Measurements from ENCODE around the gene EYS.
"Not testable (repeated sequence)": the region's sequence is repeated elsewhere in the genome, so short reads cannot be mapped to it uniquely, and the experiment has no call there.

Gene EYS

GRCh38 chr6:63858691-63859090 lies 1848.3 kb downstream of the EYS start:
- ChIA-PET POLR2A (no interaction called here), CTCF (interaction anchor here (1.0 kb wide), 1 partner anchor 11 kb away, joined by 3 read pairs; no protein-coding TSS in a partner anchor)
- TF ChIP-seq, protein P1, sequence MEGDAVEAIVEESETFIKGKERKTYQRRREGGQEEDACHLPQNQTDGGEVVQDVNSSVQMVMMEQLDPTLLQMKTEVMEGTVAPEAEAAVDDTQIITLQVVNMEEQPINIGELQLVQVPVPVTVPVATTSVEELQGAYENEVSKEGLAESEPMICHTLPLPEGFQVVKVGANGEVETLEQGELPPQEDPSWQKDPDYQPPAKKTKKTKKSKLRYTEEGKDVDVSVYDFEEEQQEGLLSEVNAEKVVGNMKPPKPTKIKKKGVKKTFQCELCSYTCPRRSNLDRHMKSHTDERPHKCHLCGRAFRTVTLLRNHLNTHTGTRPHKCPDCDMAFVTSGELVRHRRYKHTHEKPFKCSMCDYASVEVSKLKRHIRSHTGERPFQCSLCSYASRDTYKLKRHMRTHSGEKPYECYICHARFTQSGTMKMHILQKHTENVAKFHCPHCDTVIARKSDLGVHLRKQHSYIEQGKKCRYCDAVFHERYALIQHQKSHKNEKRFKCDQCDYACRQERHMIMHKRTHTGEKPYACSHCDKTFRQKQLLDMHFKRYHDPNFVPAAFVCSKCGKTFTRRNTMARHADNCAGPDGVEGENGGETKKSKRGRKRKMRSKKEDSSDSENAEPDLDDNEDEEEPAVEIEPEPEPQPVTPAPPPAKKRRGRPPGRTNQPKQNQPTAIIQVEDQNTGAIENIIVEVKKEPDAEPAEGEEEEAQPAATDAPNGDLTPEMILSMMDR (IDR thresholded peaks at IDR 0.05; ENCODE audit: control extremely low read depth, extremely low read depth, low read depth, missing control alignments), result no peak
- no peak for DNase-seq (ENCODE audit: extremely low spot score)

- POLR2A ChIA-PET, result no interaction called here
- DNase-seq (ENCODE audit: extremely low spot score), result no peak
- TF ChIP-seq, protein P1 (IDR thresholded peaks at IDR 0.05; ENCODE audit: control extremely low read depth, extremely low read depth, low read depth, missing control alignments), result no peak
- CTCF ChIA-PET, result interaction anchor here (1.2 kb wide), 1 partner anchor 11 kb away, joined by 3 read pairs; no protein-coding TSS in a partner anchor
Measured at GRCh38 chr6:63856271-63856670, 1850.8 kb downstream of the EYS start.

GRCh38 chr6:63844287-63844686 lies 1862.7 kb downstream of the EYS start:
- TF ChIP-seq, protein P1 (IDR thresholded peaks at IDR 0.05; ENCODE audit: control extremely low read depth, extremely low read depth, low read depth, missing control alignments), result no peak
- no peak for DNase-seq (ENCODE audit: extremely low spot score)
- ChIA-PET CTCF (interaction anchor here (2.2 kb wide), 1 partner anchor 29 kb away, joined by 5 read pairs; no protein-coding TSS in a partner anchor), POLR2A (no interaction called here)

DNA sequence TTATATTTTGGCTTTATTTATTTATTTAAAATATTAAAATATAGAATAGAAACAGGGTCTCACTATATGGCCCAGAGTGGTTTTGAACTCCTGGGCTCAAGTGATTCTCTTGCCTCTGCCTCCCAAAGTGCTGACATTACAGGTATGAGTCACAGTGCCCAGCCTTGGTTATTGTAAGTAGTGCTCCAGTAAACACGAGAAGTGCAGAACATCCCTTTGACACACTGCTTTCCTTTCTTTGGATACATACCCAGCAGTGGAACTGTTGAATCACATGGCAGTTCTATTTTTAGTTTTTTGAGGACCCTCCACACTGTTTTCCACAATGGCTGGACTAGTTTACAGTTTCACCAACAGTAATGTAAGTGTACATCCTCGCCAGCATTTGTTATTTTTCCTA lies 1867.5 kb downstream of the EYS start:
- POLR2A ChIA-PET, result no interaction called here
- CTCF ChIA-PET, result no interaction called here
- TF ChIP-seq, protein P1 (IDR thresholded peaks at IDR 0.05; ENCODE audit: control extremely low read depth, extremely low read depth, low read depth, missing control alignments), result no peak
- DNase-seq (ENCODE audit: extremely low spot score), result no peak

DNA sequence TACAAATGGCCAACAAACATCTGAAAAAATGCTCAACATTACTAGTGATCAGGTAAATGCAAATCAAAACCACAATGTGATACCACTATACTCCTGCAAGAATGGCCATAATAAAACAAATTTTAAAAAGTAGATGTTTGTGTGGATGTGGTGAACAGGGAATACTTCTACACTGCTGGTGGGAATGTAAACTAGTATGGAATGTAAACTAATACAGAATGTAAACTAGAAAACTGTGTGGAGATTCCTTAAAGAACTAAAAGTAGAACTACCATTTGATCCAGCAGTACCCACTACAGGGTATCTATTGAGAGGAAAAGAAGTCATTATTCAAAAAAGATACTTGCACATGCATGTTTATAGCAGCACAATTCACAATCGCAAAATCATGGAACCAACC lies 1878.3 kb downstream of the EYS start:
- POLR2A ChIA-PET; DNase-seq (ENCODE audit: extremely low spot score); CTCF ChIA-PET: not testable (repeated sequence)

DNA sequence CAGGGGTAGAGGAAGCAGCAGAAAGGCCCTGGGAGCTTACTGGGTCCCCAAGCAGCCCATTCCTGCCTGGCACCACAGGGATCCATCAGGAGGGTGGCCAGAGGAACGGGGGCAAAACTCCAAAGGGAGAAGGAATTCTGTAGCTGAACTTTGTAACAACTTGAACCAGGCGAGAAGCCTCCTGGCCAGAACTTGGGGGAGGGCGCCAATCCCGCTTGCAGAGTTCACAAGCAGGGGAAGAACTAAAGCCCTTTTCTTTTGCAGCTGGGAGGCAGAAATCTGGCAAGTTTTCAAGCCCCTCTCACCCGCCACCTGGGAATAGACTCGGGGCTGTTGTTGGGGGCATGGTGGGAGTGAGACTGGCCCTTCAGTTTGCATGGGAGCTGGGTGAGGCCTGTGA lies 1882.3 kb downstream of the EYS start:
- TF ChIP-seq, protein P1 (IDR thresholded peaks at IDR 0.05; ENCODE audit: control extremely low read depth, extremely low read depth, low read depth, missing control alignments), result no peak
- no peak for DNase-seq (ENCODE audit: extremely low spot score)
- CTCF ChIA-PET, result no interaction called here
- POLR2A ChIA-PET, result no interaction called here

- TF ChIP-seq, protein P1 (IDR thresholded peaks at IDR 0.05; ENCODE audit: control extremely low read depth, extremely low read depth, low read depth, missing control alignments), result no peak
- ChIA-PET CTCF (interaction anchor here (1.0 kb wide), 1 partner anchor 57 kb away, joined by 3 read pairs; no protein-coding TSS in a partner anchor), POLR2A (no interaction called here)
- no peak for DNase-seq (ENCODE audit: extremely low spot score)
Measured at GRCh38 chr6:63821442-63821841, 1885.6 kb downstream of the EYS start.

All from GM10248 (cell line).